B cell (primary cell): ENCODE results near the gene BHLHA9. TPM values are rescaled to one million over a fixed set of nuclear protein-coding genes. Genes with fewer than 3 reads are reported as not detected.

Experiments
- ATAC-seq: fragments of 200-7000 bp; cut with Tn5 transposase; one replicate; pipeline ENCODE4 v1.10.0; 2021; ENCODE audit warnings: low read depth, mild to moderate bottlenecking, moderate number of reproducible peaks, moderate library complexity
- CTCF ChIA-PET: fragments of 350-600 bp; sonication (Branson Sonifier 250); formaldehyde crosslinking; loops from one replicate; lab custom pipeline; 2021; ENCODE audit warnings: antibody characterized with exemption, inconsistent platforms; lab: Charles Lee
- POLR2A ChIA-PET: fragments of 350-600 bp; sonication (Branson Sonifier 250); formaldehyde crosslinking; loops from one replicate; lab custom pipeline; 2021; ENCODE audit warnings: antibody characterized with exemption; lab: Charles Lee
- DNase-seq: peaks from one replicate; pipeline ENCODE4 v3.0.0; 2013
- H2AFZ ChIP-seq: 2 replicates; pipeline ENCODE4 v1.6.1; 2012; ENCODE audit warnings: mild to moderate bottlenecking, low read depth, low read length; ENCODE audit not compliant: insufficient read depth, poor library complexity, severe bottlenecking
- H3K27ac ChIP-seq, 2 donors: 1 replicate in 1 of 2; 2 replicates in 1 of 2; pipeline ENCODE4 v1.5.1; 2012 to 2013; ENCODE audit warnings: low read length in 2 of 2, mild to moderate bottlenecking in 2 of 2, moderate library complexity in 1 of 2
- H3K27me3 ChIP-seq, 4 experiments: fragments of 200-600 bp in 1 of 4; sonication (generic) in 1 of 4; replicated peaks in 1 of 4; 1 replicate in 2 of 4; 2 replicates in 2 of 4; pipeline versions ENCODE4 v1.6.1 to v1.7.0; 2013 to 2016; ENCODE audit warnings: low read length in 3 of 4, mild to moderate bottlenecking in 2 of 4, mixed read lengths in 1 of 4, moderate library complexity in 1 of 4; ENCODE audit not compliant: insufficient read depth in 4 of 4, control insufficient read depth in 3 of 4; ENCODE audit errors: control extremely low read depth in 1 of 4
- H3K36me3 ChIP-seq, 2 experiments: replicated peaks in 1 of 2; 1 replicate in 1 of 2; 2 replicates in 1 of 2; pipeline versions ENCODE4 v1.6.1 to v1.7.1; 2013; ENCODE audit warnings: low read length in 1 of 2; ENCODE audit not compliant: insufficient read depth in 2 of 2, control insufficient read depth in 1 of 2; ENCODE audit errors: control extremely low read depth in 1 of 2, extremely low read depth in 1 of 2
- H3K4me1 ChIP-seq, 2 donors: fragments of 200-600 bp in 1 of 2; sonication (generic) in 1 of 2; 1 replicate in 1 of 2; 2 replicates in 1 of 2; pipeline versions ENCODE4 v1.5.1 to v1.6.1; 2013 to 2017; ENCODE audit warnings: low read length in 2 of 2; ENCODE audit not compliant: control insufficient read depth in 2 of 2, insufficient read depth in 2 of 2
- H3K4me2 ChIP-seq: replicated peaks from 2 replicates; pipeline ENCODE3; 2012; ENCODE audit warnings: mild to moderate bottlenecking, low read depth, low read length; ENCODE audit not compliant: poor library complexity, severe bottlenecking
- H3K4me3 ChIP-seq, 5 experiments: fragments of 200-600 bp in 1 of 5; sonication (generic) in 1 of 5; 1 replicate in 3 of 5; 2 replicates in 2 of 5; pipeline versions ENCODE4 v1.5.1 to v1.7.0; 2011 to 2016; ENCODE audit warnings: low read length in 4 of 5, mild to moderate bottlenecking in 4 of 5, low read depth in 2 of 5, control low read depth in 1 of 5, moderate library complexity in 1 of 5; ENCODE audit not compliant: insufficient read depth in 1 of 5; ENCODE audit errors: control extremely low read depth in 1 of 5, extremely low read depth in 1 of 5
- H3K79me2 ChIP-seq: fragments of 200-600 bp; sonication (generic); one replicate; pipeline ENCODE4 v1.6.0; 2016; ENCODE audit warnings: low read length; ENCODE audit not compliant: control insufficient read depth, insufficient read depth
- H3K9ac ChIP-seq: fragments of 200-600 bp; sonication (generic); 2 replicates; pipeline ENCODE4 v1.6.1; 2017; ENCODE audit warnings: mild to moderate bottlenecking, low read length, moderate library complexity
- H3K9me3 ChIP-seq, 3 donors: one replicate each; pipeline versions ENCODE4 v1.6.1 to v1.7.1; 2013; ENCODE audit warnings: low read length in 2 of 3; ENCODE audit not compliant: control insufficient read depth in 2 of 3, insufficient read depth in 1 of 3; ENCODE audit errors: control extremely low read depth in 1 of 3
- H4K20me1 ChIP-seq: 2 replicates; pipeline ENCODE4 v1.6.0; 2012; ENCODE audit warnings: mild to moderate bottlenecking, low read length; ENCODE audit not compliant: insufficient read depth, control insufficient read depth, poor library complexity, severe bottlenecking
- H3K27ac Mint-ChIP-seq: one replicate; pipeline ENCODE4 v1.8.0; 2021; ENCODE audit warnings: mixed read lengths
- H3K27me3 Mint-ChIP-seq: one replicate; pipeline ENCODE4 v1.8.0; 2021; ENCODE audit warnings: mixed read lengths
- H3K4me1 Mint-ChIP-seq: one replicate; pipeline ENCODE4 v1.8.0; 2021; ENCODE audit warnings: mixed read lengths
- H3K4me3 Mint-ChIP-seq: one replicate; pipeline ENCODE4 v1.8.0; 2021; ENCODE audit warnings: mixed read lengths
- H3K9me3 Mint-ChIP-seq: one replicate; pipeline ENCODE4 v1.8.0; 2022; ENCODE audit warnings: mixed read lengths; ENCODE audit not compliant: insufficient read depth
- CTCF ChIP-seq: fragments of 200-600 bp; IDR thresholded peaks from one replicate; pipeline ENCODE4 v1.8.0; 2022; ENCODE audit warnings: antibody characterized with exemption, mild to moderate bottlenecking
- EZH2 ChIP-seq: IDR thresholded peaks from 2 replicates; pipeline ENCODE4 v1.6.1; 2012; ENCODE audit warnings: borderline replicate concordance, low read depth, mild to moderate bottlenecking, moderate library complexity, low read length; ENCODE audit not compliant: insufficient read depth, poor library complexity, severe bottlenecking
- WGBS: methylation state at CpG from one replicate; pipeline ENCODE4 v1.1.5; 2013; ENCODE audit warnings: missing lambda C conversion rate; ENCODE audit not compliant: insufficient coverage; 5-methylcytosine and 5-hydroxymethylcytosine counted together
- intact Hi-C: fragments of 100-400 bp; cut with micrococcal nuclease; formaldehyde crosslinking; loops from one replicate; pipeline ENCODE4 v1.10.0; 2022
- polyA plus RNA-seq: library from polyadenylated mRNA; depleted of rRNA; stranded (reverse); fragments of >200 nt; gene quantifications from 2 replicates; pipeline ENCODE4 v1.2.3, GENCODE V29; 2012
- total RNA-seq, 2 donors: library from RNA; stranded (reverse); fragments of 120-200 nt in 1 of 2; gene quantifications; 1 replicate in 1 of 2; 2 replicates in 1 of 2; pipeline versions ENCODE4 v1.2.3 to v1.2.4, GENCODE V29; 2013 to 2022

The BHLHA9 gene
- total and polyA plus RNA-seq, 2 donors (not counting 1 experiment from before 2014, with no cell fraction given): not detected

GRCh38 chr17:1251866-1252608 is 18.2 kb upstream of the BHLHA9 start:
- Histone ChIP-seq H3K4me3 (no peak overlapping the region), H2AFZ (no peak overlapping the region), H3K36me3 (no peaks in the 10 kb centered on the region), H3K4me1 (peaks cover 5 to 6% of the 10 kb centered on the region in 2 donors), H4K20me1 (no peaks in the 10 kb centered on the region), H3K9me3 (peaks cover 0 to 7% (median 2%) of the 10 kb centered on the region in 3 donors), H3K9ac (no peak overlapping the region), H3K79me2 (no peaks in the 10 kb centered on the region), H3K4me2 (no peak overlapping the region), H3K27me3 (peaks cover 0 to 23% (median 10%) of the 10 kb centered on the region in 4 experiments), H3K27ac (no peak overlapping the region)
- no peak overlapping the region for H3K4me3 Mint-ChIP-seq
- peaks cover 25% of the 10 kb centered on the region for H3K27me3 Mint-ChIP-seq
- no peak for TF ChIP-seq EZH2
- no peak for TF ChIP-seq CTCF
- WGBS: 100% methylated on average over 2 of the region's 16 CpGs
- intact Hi-C loops: no loop called here
- no peak overlapping the region for H3K27ac Mint-ChIP-seq
- CTCF ChIA-PET: interaction anchor here (1.0 kb wide), 1 partner anchor 81 kb away, joined by 4 read pairs; no protein-coding TSS in a partner anchor
- POLR2A ChIA-PET: interaction anchor here (0.7 kb wide), 1 partner anchor 71 kb away, joined by 4 read pairs; no protein-coding TSS in a partner anchor
- ATAC-seq: no peak
- no peaks in the 10 kb centered on the region for H3K9me3 Mint-ChIP-seq
- peaks cover 3% of the 10 kb centered on the region for H3K4me1 Mint-ChIP-seq
- no peak for DNase-seq

GRCh38 chr17:1255041-1255440 is 15.2 kb upstream of the BHLHA9 start:
- no peak for TF ChIP-seq CTCF
- no peak for TF ChIP-seq EZH2
- no peak overlapping the region for H3K4me2 ChIP-seq
- Mint-ChIP-seq H3K27me3 (peaks cover 35% of the 10 kb centered on the region), H3K9me3 (no peaks in the 10 kb centered on the region), H3K27ac (no peak overlapping the region), H3K4me3 (no peak overlapping the region), H3K4me1 (peaks cover 10% of the 10 kb centered on the region)
- H3K4me1 ChIP-seq: peaks cover 8 to 18% of the 10 kb centered on the region in 2 donors
- WGBS: 100% methylated on average over 1 of the region's 6 CpGs
- H4K20me1 ChIP-seq: no peaks in the 10 kb centered on the region
- H3K4me3 ChIP-seq: no peak overlapping the region
- CTCF ChIA-PET: interaction anchor here (0.7 to 1.7 kb wide), 3 partner anchors 77 to 278 kb away, joined by 3 to 5 read pairs (median 3); no protein-coding TSS in a partner anchor
- no peak overlapping the region for H2AFZ ChIP-seq
- no peaks in the 10 kb centered on the region for H3K79me2 ChIP-seq
- POLR2A ChIA-PET: no interaction called here
- peaks cover 0 to 48% (median 19%) of the 10 kb centered on the region in 4 experiments for H3K27me3 ChIP-seq
- H3K27ac ChIP-seq: no peak overlapping the region
- no peak for DNase-seq
- intact Hi-C loops: loop anchor here (5.0 kb wide), 2 partner anchors 262 to 392 kb away; partner anchors contain the start of genes INPP5K, RILP and SCARF1
- H3K9ac ChIP-seq: no peak overlapping the region
- ATAC-seq: no peak
- H3K9me3 ChIP-seq: peaks cover 0 to 10% (median 0%) of the 10 kb centered on the region in 3 donors
- no peaks in the 10 kb centered on the region for H3K36me3 ChIP-seq
